Measurements from ENCODE around the gene CD300A.
A peak's percentile ranks its signal among the peaks of the same experiment; 100 is the strongest.

The CD300A gene

GRCh38 chr17:74513987-74514631 is 47.7 kb downstream of the CD300A start (continued):
- TF ChIP-seq ZNF488 (tag by site-specific recombination; IDR thresholded peaks at IDR 0.05) (peak; percentile 78), ZNF704 (tag by site-specific recombination; IDR thresholded peaks at IDR 0.05) (peak; percentile 76; the same call in 1 of the 2 replicates), YY2 (tag by site-specific recombination; IDR thresholded peaks at IDR 0.05) (peak; percentile 96), IKZF3 (tag by site-specific recombination; IDR thresholded peaks at IDR 0.05) (no peak), ZNF174 (tag by site-specific recombination; IDR thresholded peaks at IDR 0.05) (no peak), ZBTB10 (tag by site-specific recombination; IDR thresholded peaks at IDR 0.05) (peak; percentile 83), ZFP3 (tag by site-specific recombination; IDR thresholded peaks at IDR 0.05; ENCODE audit: low read depth) (no peak), ZNF302 (tag by site-specific recombination; IDR thresholded peaks at IDR 0.05; ENCODE audit: low read depth) (0 out of 2 replicates have a peak, but pooled peaks have one; percentile 9)

- Histone ChIP-seq H3K27ac (ENCODE audit: extremely low read depth, low read depth, low read length) (no peak overlapping the region), H3K9me3 (ENCODE audit: control insufficient read depth, insufficient read depth, low read depth, low read length) (no peaks in the 10 kb centered on the region), H3K36me3 (ENCODE audit: control insufficient read depth in 2 of 2, insufficient read depth in 1 of 2, low read length in 2 of 2) (no peaks in the 10 kb centered on the region), H3K4me1 (ENCODE audit: control insufficient read depth, insufficient read depth, low read length) (no peaks in the 10 kb centered on the region), H3K4me3 (ENCODE audit: low read depth, low read length) (no peak overlapping the region)
- ChIA-PET POLR2A (no interaction called here), CTCF (interaction anchor here (0.7 kb wide), 1 partner anchor 244 kb away, joined by 3 read pairs; no protein-coding TSS in a partner anchor)
- TF ChIP-seq ZNF518A (tag by site-specific recombination; conservative IDR thresholded peaks at IDR 0.05; ENCODE audit: low read depth) (no peak; the same call in 1 of the 2 replicates), KLF9 (tag by site-specific recombination; IDR thresholded peaks at IDR 0.05; ENCODE audit: low read depth) (peak; percentile 6; the same call in 1 of the 2 replicates), ZNF645 (tag by site-specific recombination; IDR thresholded peaks at IDR 0.05) (no peak), ZBTB6 (tag by site-specific recombination; IDR thresholded peaks at IDR 0.05) (0 out of 2 replicates have a peak, but pooled peaks have one; percentile 8), SALL2 (tag by site-specific recombination; IDR thresholded peaks at IDR 0.05; ENCODE audit: borderline replicate concordance) (peak; percentile 95), ZNF596 (tag by site-specific recombination; IDR thresholded peaks at IDR 0.05) (no peak), CTCF (tag by site-specific recombination; IDR thresholded peaks at IDR 0.05) (no peak), ZNF274 (IDR thresholded peaks at IDR 0.05; ENCODE audit: low read length) (no peak), ZNF274 (tag by site-specific recombination; IDR thresholded peaks at IDR 0.05; ENCODE audit: borderline replicate concordance) (no peak), ZBTB7A (tag by site-specific recombination; IDR thresholded peaks at IDR 0.05; ENCODE audit: low read depth) (peak; percentile 91; the same call in 1 of the 2 replicates)
Observed at GRCh38 chr17:74514632-74515334, 48.3 kb downstream of the CD300A start.
